Measurements from ENCODE around the gene BOC. TPM values are rescaled to one million over a fixed set of nuclear protein-coding genes. Genes with fewer than 3 reads are reported as not detected.

The BOC gene
- total RNA-seq, 1 experiment from 2014 or later, result 3.5 TPM

- Histone ChIP-seq H3K79me1 (ENCODE audit: insufficient read depth, low read depth, low read length, poor library complexity, severe bottlenecking) (no peaks in the 10 kb centered on the region), H3T11ph (ENCODE audit: low read length) (no peak overlapping the region), H4K91ac (ENCODE audit: insufficient read length, low read depth, low read length) (no peak overlapping the region), H3K56ac (ENCODE audit: insufficient read length, low read depth, low read length) (no peak overlapping the region), H3K4me2 (ENCODE audit: insufficient read depth, insufficient read length, low read length) (no peak overlapping the region), H3K27me3 (ENCODE audit: insufficient read depth, low read length) (peaks cover 15% of the 10 kb centered on the region; the same call in 1 of the 2 replicates), H4K20me1 (ENCODE audit: control insufficient read depth, insufficient read depth, insufficient read length) (no peaks in the 10 kb centered on the region), H4K5ac (ENCODE audit: insufficient read length, low read depth, low read length) (no peak overlapping the region), H2BK15ac (ENCODE audit: low read depth, low read length) (no peak overlapping the region), H2AFZ (ENCODE audit: low read length) (no peak overlapping the region), H3K9me3 (ENCODE audit: control insufficient read depth, low read depth, low read length) (no peaks in the 10 kb centered on the region), H3K18ac (ENCODE audit: insufficient read length, low read depth, low read length) (no peak overlapping the region), H3K23me2 (ENCODE audit: insufficient read length, low read depth, low read length, poor library complexity, severe bottlenecking) (peaks cover 20% of the 10 kb centered on the region), H3K27ac (ENCODE audit: insufficient read length, low read depth, low read length) (no peak overlapping the region), H2AK5ac (ENCODE audit: insufficient read length, low read length) (no peak overlapping the region), H2BK5ac (ENCODE audit: insufficient read length, low read length) (no peak overlapping the region), H3K79me2 (ENCODE audit: insufficient read depth, low read length) (no peaks in the 10 kb centered on the region), H2BK20ac (ENCODE audit: low read depth, low read length, poor library complexity, severe bottlenecking) (no peak overlapping the region), H3K4ac (ENCODE audit: low read depth, low read length) (no peak overlapping the region), H4K8ac (replicated peaks; ENCODE audit: insufficient read length, low read depth, low read length) (no peak overlapping the region), H3K9ac (ENCODE audit: extremely low read depth, insufficient read length, low read length) (no peak overlapping the region), H2BK120ac (ENCODE audit: low read depth, low read length, poor library complexity, severe bottlenecking) (no peak overlapping the region), H3K14ac (ENCODE audit: insufficient read depth, low read length) (no peak overlapping the region), H2BK12ac (ENCODE audit: insufficient read length, low read depth, low read length) (no peak overlapping the region), H3K23ac (ENCODE audit: insufficient read length, low read depth, low read length) (no peak overlapping the region), H3K4me1 (ENCODE audit: insufficient read depth, low read length) (peaks cover 3% of the 10 kb centered on the region; the same call in 1 of the 2 replicates)
- Mint-ChIP-seq H3K27ac (no peak overlapping the region), H3K4me3 (peak overlapping the region in 1 of 2 experiments; percentile 16; a peak in 2 of 5 replicates), H3K4me1 (peaks cover 44 to 53% of the 10 kb centered on the region in 2 experiments), H3K9me3 (no peaks in the 10 kb centered on the region), H3K36me3 (ENCODE audit: insufficient read depth in 1 of 3, low read depth in 3 of 3) (peaks cover 0 to 17% (median 3%) of the 10 kb centered on the region in 3 experiments; a peak in 6 of 7 replicates), H3K27me3 (ENCODE audit: low read depth) (peaks cover 55% of the 10 kb centered on the region)
- 0 out of 3 replicates have a peak, but pooled peaks have one; percentile 27 for TF ChIP-seq CTCF (conservative IDR thresholded peaks at IDR 0.05)
- WGBS (ENCODE audit: extremely low coverage, insufficient read length, low lambda C conversion rate), result no CpG with 5 or more reads among the region's 7 CpGs
- no peak for DNase-seq
Observed at GRCh38 chr3:113213896-113214587, 2.7 kb downstream of the BOC start.
